Right lobe of liver (tissue), 6 donors: Measurements from ENCODE around the gene PTGR2. TPM values are rescaled to one million over a fixed set of nuclear protein-coding genes. Genes with fewer than 3 reads are reported as not detected.
A peak's percentile ranks its signal among the peaks of the same experiment; 100 is the strongest.

Experiments used
- ATAC-seq, 4 donors: fragments of 200-7000 bp; cut with Tn5 transposase; one replicate each; pipeline ENCODE4 v1.9.1; 2020; ENCODE audit warnings: mild to moderate bottlenecking in 4 of 4, moderate library complexity in 4 of 4
- DNase-seq, 3 donors: peaks; one replicate each; pipeline ENCODE4 v3.0.0-alpha.2; 2020
- H3K27ac ChIP-seq, 3 donors: fragments of 200-600 bp; one replicate each; pipeline ENCODE4 v1.8.0; 2022
- H3K27me3 ChIP-seq, 2 donors: fragments of 200-600 bp; one replicate each; pipeline ENCODE4 v1.8.0; 2022
- H3K36me3 ChIP-seq, 4 donors: fragments of 200-600 bp; sonication (generic) in 1 of 4; one replicate each; pipeline versions ENCODE4 v1.5.1 to v1.8.0; 2017 to 2022; ENCODE audit warnings: control low read depth in 1 of 4
- H3K4me1 ChIP-seq, 4 donors: fragments of 200-600 bp; sonication (generic) in 1 of 4; one replicate each; pipeline versions ENCODE4 v1.5.1 to v1.8.0; 2017 to 2022; ENCODE audit warnings: control low read depth in 1 of 4
- H3K4me3 ChIP-seq, 3 donors: fragments of 200-600 bp; one replicate each; pipeline ENCODE4 v1.8.0; 2022
- H3K9me3 ChIP-seq, 4 donors: fragments of 200-600 bp; sonication (generic) in 1 of 4; one replicate each; pipeline versions ENCODE4 v1.5.1 to v1.8.0; 2017 to 2022; ENCODE audit warnings: control low read depth in 1 of 4
- CTCF ChIP-seq, 4 donors: fragments of 200-600 bp in 3 of 4; fragments of 450-650 bp in 1 of 4; IDR thresholded peaks; one replicate each; pipeline versions ENCODE4 v1.5.1 to v1.8.0; 2016 to 2022; ENCODE audit warnings: antibody characterized with exemption in 4 of 4, mild to moderate bottlenecking in 2 of 4
- POLR2A ChIP-seq: fragments of 450-650 bp; IDR thresholded peaks from one replicate; pipeline ENCODE4 v1.6.1; 2017; ENCODE audit warnings: antibody characterized with exemption, mild to moderate bottlenecking
- WGBS: methylation state at CpG from one replicate; pipeline ENCODE4 v1.1.6; 2018; ENCODE audit warnings: low coverage, low lambda C conversion rate; ENCODE audit not compliant: insufficient coverage; ENCODE audit errors: missing lambda C conversion rate; 5-methylcytosine and 5-hydroxymethylcytosine counted together
- intact Hi-C, 2 donors: fragments of 100-400 bp; cut with DNase I; formaldehyde crosslinking; loops; one replicate each; pipeline versions ENCODE4 v1.11.2 to v1.14.1; 2022
- total RNA-seq, 6 experiments: library from RNA; depleted of rRNA in 2 of 6; stranded (reverse); fragments of >200 nt in 2 of 6; fragmentation: NEBNext Ultra II Directional in 3 of 6; extraction: Animal tissue kit (Norgen Biotek cat#: 25700) in 3 of 6; gene quantifications; one replicate each; pipeline versions ENCODE4 v1.1.0 to v1.2.4, GENCODE V29; 2016 to 2023
- donor health status: DM: no; HTN: yes; CAD: no.
- donor health status: DM: no; HTN: no; CAD: no.
- donor health status: DM: no; HTN: no; CAD: no.
- donor health status: DM: no; HTN: yes; CAD: no.
- donor health status: DM: no; HTN: yes; CAD: no.

The PTGR2 gene
- total RNA-seq, 6 experiments from 2014 or later = 8.0 to 22.4 (median 12.4) TPM

GRCh38 chr14:73815849-73816248 is 35.8 kb upstream of the PTGR2 start:
- TF ChIP-seq POLR2A (no peak), CTCF (IDR thresholded peaks at IDR 0.05) (no peak)
- no peaks in the 10 kb centered on the region for H3K9me3 ChIP-seq
- no peak overlapping the region for H3K4me3 ChIP-seq
- no peaks in the 10 kb centered on the region for H3K4me1 ChIP-seq
- DNase-seq (no peak), ATAC-seq (no peak)
- 74% methylated on average over 4 of the region's 5 CpGs for WGBS
- no peaks in the 10 kb centered on the region for H3K36me3 ChIP-seq
- intact Hi-C loops = no loop called here
- no peaks in the 10 kb centered on the region for H3K27me3 ChIP-seq
- H3K27ac ChIP-seq = no peak overlapping the region

- H3K27me3 ChIP-seq = no peaks in the 10 kb centered on the region
- H3K27ac ChIP-seq = no peak overlapping the region
- TF ChIP-seq CTCF (IDR thresholded peaks at IDR 0.05) (no peak), POLR2A (no peak)
- no peaks in the 10 kb centered on the region for H3K9me3 ChIP-seq
- DNase-seq (no peak), ATAC-seq (peak in 1 of 4 donors; percentile 28)
- H3K36me3 ChIP-seq = no peaks in the 10 kb centered on the region
- 85% methylated on average over 4 of the region's 4 CpGs for WGBS
- intact Hi-C loops = no loop called here
- H3K4me3 ChIP-seq = no peak overlapping the region
- no peaks in the 10 kb centered on the region for H3K4me1 ChIP-seq
Observed at GRCh38 chr14:73816393-73816816, 35.2 kb upstream of the PTGR2 start.

GRCh38 chr14:73817020-73817655 is 34.5 kb upstream of the PTGR2 start:
- no peak for DNase-seq
- no peaks in the 10 kb centered on the region for H3K4me1 ChIP-seq

GRCh38 chr14:73818821-73819220 is 32.8 kb upstream of the PTGR2 start:
- 69% methylated on average over 9 of the region's 9 CpGs for WGBS
- Histone ChIP-seq H3K4me3 (no peak overlapping the region), H3K27me3 (no peaks in the 10 kb centered on the region), H3K9me3 (no peaks in the 10 kb centered on the region), H3K36me3 (no peaks in the 10 kb centered on the region), H3K4me1 (no peaks in the 10 kb centered on the region), H3K27ac (no peak overlapping the region)
- no peak for DNase-seq
- intact Hi-C loops = no loop called here
- ATAC-seq = no peak
- TF ChIP-seq POLR2A = no peak
- TF ChIP-seq CTCF (IDR thresholded peaks at IDR 0.05) = no peak

More at GRCh38 chr14:73817020-73817655, 34.5 kb upstream of the PTGR2 start:
- TF ChIP-seq CTCF (IDR thresholded peaks at IDR 0.05) (no peak), POLR2A (no peak)
- 96% methylated on average over 7 of the region's 7 CpGs for WGBS
- H3K27me3 ChIP-seq = no peaks in the 10 kb centered on the region
- H3K27ac ChIP-seq = no peak overlapping the region
- H3K36me3 ChIP-seq = no peaks in the 10 kb centered on the region
- no peaks in the 10 kb centered on the region for H3K9me3 ChIP-seq
- H3K4me3 ChIP-seq = no peak overlapping the region
- ATAC-seq = no peak
- intact Hi-C loops = no loop called here
